ENCODE measurements around the gene C1orf232. TPM values are rescaled to one million over a fixed set of nuclear protein-coding genes. Genes with fewer than 3 reads are reported as not detected.

Gene C1orf232
- polyA plus RNA-seq, 3 donors: not detected

- peaks cover 76% of the 10 kb centered on the region for H3K79me2 ChIP-seq (ENCODE audit: insufficient read depth, low read length)
Measured at GRCh38 chr1:26114165-26114927, 54.4 kb downstream of the C1orf232 start.

More at GRCh38 chr1:26114165-26114927, 54.4 kb downstream of the C1orf232 start:
- H3K36me3 Mint-ChIP-seq: peaks cover 31 to 45% of the 10 kb centered on the region in 2 donors
- no peak for TF ChIP-seq CTCF (IDR thresholded peaks at IDR 0.05)
- H3K4me3 Mint-ChIP-seq: no peak overlapping the region
- Histone ChIP-seq H3K9ac (ENCODE audit: insufficient read depth, low read length, poor library complexity, severe bottlenecking) (no peak overlapping the region), H2AFZ (ENCODE audit: insufficient read depth, low read depth, low read length, poor library complexity, severe bottlenecking) (no peak overlapping the region), H3K27ac (ENCODE audit: low read depth in 1 of 2, low read length in 2 of 2) (no peak overlapping the region), H3K9me3 (replicated peaks in 1 of 2; ENCODE audit: control insufficient read depth in 1 of 2, insufficient read depth in 1 of 2, low read length in 2 of 2) (no peaks in the 10 kb centered on the region), H3K27me3 (ENCODE audit: control insufficient read depth in 2 of 2, insufficient read depth in 2 of 2, low read length in 2 of 2) (no peaks in the 10 kb centered on the region), H3K36me3 (replicated peaks in 1 of 2; ENCODE audit: control insufficient read depth in 1 of 2, insufficient read depth in 2 of 2, low read length in 2 of 2) (peaks cover 23 to 50% of the 10 kb centered on the region in 2 donors), H3K4me1 (ENCODE audit: control insufficient read depth in 1 of 2, insufficient read depth in 2 of 2, low read length in 2 of 2) (peaks cover 21 to 26% of the 10 kb centered on the region in 2 donors), H3K4me2 (replicated peaks; ENCODE audit: extremely low read depth, low read length, poor library complexity, severe bottlenecking) (no peak overlapping the region), H3K4me3 (replicated peaks in 1 of 3; ENCODE audit: low read depth in 2 of 3, low read length in 3 of 3) (no peak overlapping the region), H4K20me1 (ENCODE audit: insufficient read depth, low read length) (no peaks in the 10 kb centered on the region)
- H3K4me1 Mint-ChIP-seq: peaks cover 23% of the 10 kb centered on the region
- intact Hi-C loops (cut with micrococcal nuclease): loop anchor here in 1 of 2 donors (10.0 kb wide), 1 partner anchor 200 kb away; the partner anchor contains the start of gene CD52
- no peaks in the 10 kb centered on the region for H3K9me3 Mint-ChIP-seq
- H3K27ac Mint-ChIP-seq: no peak overlapping the region
- H3K27me3 Mint-ChIP-seq (ENCODE audit: low read depth in 3 of 3): no peaks in the 10 kb centered on the region
- DNase-seq: no peak
- WGBS (ENCODE audit: insufficient coverage): 100% methylated on average over 6 of the region's 12 CpGs

Other genes with a start within 250 kb of the C1orf232 start
- 1 to 10 TPM; 6.4 to 9.2 (median 6.8) TPM for gene PAFAH2, start 170.9 kb downstream of the C1orf232 start, polyA plus RNA-seq
- not detected for gene EXTL1, start 147.2 kb downstream of the C1orf232 start, polyA plus RNA-seq
- gene SLC30A2, start 122.8 kb downstream of the C1orf232 start, polyA plus RNA-seq: not detected
- gene TRIM63, start 101.3 kb downstream of the C1orf232 start, polyA plus RNA-seq: under 1 TPM in 1 of 3 donors, not detected in 2; 0.09 TPM
- gene PDIK1L, start 57.1 kb downstream of the C1orf232 start, polyA plus RNA-seq: 1 to 10 TPM; 1.2 to 2.5 (median 2.3) TPM
- gene FAM110D, start 9.9 kb downstream of the C1orf232 start, polyA plus RNA-seq: not detected
- gene ZNF593, start 945 bp upstream of the C1orf232 start, polyA plus RNA-seq: 10 to 100 TPM; 23.6 to 36.5 (median 27.8) TPM
- under 1 TPM in 2 of 3 donors, not detected in 1; 0.50 to 0.59 TPM for gene ZNF593OS, start 2.9 kb upstream of the C1orf232 start, polyA plus RNA-seq
- gene CNKSR1, start 8.5 kb upstream of the C1orf232 start, polyA plus RNA-seq: 1 to 10 TPM in 1 of 3 donors, not detected in 2; 1.4 TPM
- gene CATSPER4, start 21.6 kb upstream of the C1orf232 start, polyA plus RNA-seq: not detected
- 10 to 100 TPM in 2 of 3 donors, 1 to 10 TPM in 1; 8.2 to 32.5 (median 10.9) TPM for gene CEP85, start 65.2 kb upstream of the C1orf232 start, polyA plus RNA-seq
- 1,000 to 10,000 TPM in 2 of 3 donors, 100 to 1,000 TPM in 1; 478 to 1,744 (median 1,706) TPM for gene SH3BGRL3, start 111.1 kb upstream of the C1orf232 start, polyA plus RNA-seq
- gene UBXN11, start 137.7 kb upstream of the C1orf232 start, polyA plus RNA-seq: 100 to 1,000 TPM in 1 of 3 donors, 10 to 100 TPM in 2; 48.0 to 885 (median 52.1) TPM
- 1,000 to 10,000 TPM in 2 of 3 donors, 100 to 1,000 TPM in 1; 851 to 4,047 (median 2,617) TPM for gene CD52, start 149.0 kb upstream of the C1orf232 start, polyA plus RNA-seq
- gene CRYBG2, start 185.2 kb upstream of the C1orf232 start, polyA plus RNA-seq: under 1 TPM in 1 of 3 donors, not detected in 2; 0.52 TPM
- not detected for gene ZNF683, start 203.8 kb upstream of the C1orf232 start, polyA plus RNA-seq
- gene LIN28A, start 241.9 kb upstream of the C1orf232 start, polyA plus RNA-seq: not detected